Endothelial cell of umbilical vein (primary cell): ENCODE measurements around the gene CIROP. TPM values are rescaled to one million over a fixed set of nuclear protein-coding genes. Genes with fewer than 3 reads are reported as not detected.

ENCODE experiments used
- BruUV-seq: library from RNA; stranded (reverse); fragments of 400-500 nt; replicated peaks from 2 replicates; lab custom pipeline; 2021; lab: Mats Ljungman, UMichigan
- CTCF ChIA-PET: fragments of 300-600, 350-600 bp; sonication (Branson Sonifier 250); formaldehyde crosslinking; loops from one replicate; lab custom pipeline; 2021; ENCODE audit warnings: antibody characterized with exemption, inconsistent platforms; lab: Charles Lee
- POLR2A ChIA-PET: fragments of 300-600, 350-600 bp; sonication (Branson Sonifier 250); formaldehyde crosslinking; loops from one replicate; lab custom pipeline; 2021; ENCODE audit warnings: antibody characterized with exemption, inconsistent platforms; lab: Charles Lee
- DNase-seq: peaks from one replicate; pipeline ENCODE4 v3.0.0-alpha.2; 2011; ENCODE audit warnings: low read depth, low spot score
- FAIRE-seq: peaks from 2 replicates; lab custom pipeline; 2011; peaks lifted over from hg19 to GRCh38; lab: Jason Lieb, UNC
- H2AFZ ChIP-seq: 2 replicates; pipeline ENCODE4 v1.6.0; 2012; ENCODE audit warnings: low read depth, low read length, control low read depth, inconsistent platforms
- H3K27ac ChIP-seq: 2 replicates; pipeline ENCODE4 v1.5.1; 2011; ENCODE audit warnings: low read depth, mild to moderate bottlenecking, control low read depth, low read length, moderate library complexity; ENCODE audit not compliant: insufficient read depth
- H3K27me3 ChIP-seq, 2 experiments: 2 replicates each; pipeline versions ENCODE4 v1.6.0 to v1.6.1; 2011; ENCODE audit warnings: low read length in 2 of 2, mixed read lengths in 1 of 2; ENCODE audit not compliant: control insufficient read depth in 2 of 2, insufficient read depth in 2 of 2
- H3K36me3 ChIP-seq, 2 experiments: 2 replicates in 1 of 2; 3 replicates in 1 of 2; pipeline ENCODE4 v1.5.1; 2011; ENCODE audit warnings: low read length in 2 of 2, mild to moderate bottlenecking in 1 of 2, moderate library complexity in 1 of 2; ENCODE audit not compliant: control insufficient read depth in 2 of 2, insufficient read depth in 2 of 2; ENCODE audit errors: extremely low read depth in 1 of 2
- H3K4me1 ChIP-seq: 3 replicates; pipeline ENCODE4 v1.5.1; 2011; ENCODE audit warnings: mild to moderate bottlenecking, low read length; ENCODE audit not compliant: control insufficient read depth, insufficient read depth; ENCODE audit errors: extremely low read depth
- H3K4me2 ChIP-seq: 2 replicates; pipeline ENCODE4 v1.6.1; 2011; ENCODE audit warnings: low read length, control low read depth, mixed read lengths; ENCODE audit not compliant: insufficient read depth
- H3K4me3 ChIP-seq, 3 experiments: fragments of 200-600 bp in 1 of 3; sonication (generic), shearing (Covaris generic) in 1 of 3; replicated peaks in 1 of 3; 2 replicates each; pipeline ENCODE4 v1.5.1; 2011 to 2016; ENCODE audit warnings: control low read depth in 3 of 3, low read length in 3 of 3, mild to moderate bottlenecking in 2 of 3, inconsistent platforms in 1 of 3, low read depth in 1 of 3, moderate library complexity in 1 of 3; ENCODE audit not compliant: insufficient read depth in 1 of 3
- H3K79me2 ChIP-seq: 2 replicates; pipeline ENCODE4 v1.6.0; 2012; ENCODE audit warnings: low read length, inconsistent platforms; ENCODE audit not compliant: control insufficient read depth, insufficient read depth
- H3K9ac ChIP-seq: replicated peaks from 2 replicates; pipeline ENCODE3; 2011; ENCODE audit warnings: low read length, control low read depth; ENCODE audit not compliant: insufficient read depth; ENCODE audit errors: extremely low read depth
- H3K9me1 ChIP-seq: replicated peaks from 3 replicates; pipeline ENCODE4 v1.6.0; 2011; ENCODE audit warnings: mild to moderate bottlenecking, low read length; ENCODE audit not compliant: control insufficient read depth, insufficient read depth; ENCODE audit errors: extremely low read depth
- H3K9me3 ChIP-seq: replicated peaks from 2 replicates; pipeline ENCODE4 v1.5.1; 2012; ENCODE audit warnings: low read length, inconsistent platforms; ENCODE audit not compliant: control insufficient read depth, insufficient read depth
- H4K20me1 ChIP-seq: replicated peaks from 2 replicates; pipeline ENCODE3; 2011; ENCODE audit warnings: mild to moderate bottlenecking, low read length; ENCODE audit not compliant: control insufficient read depth, insufficient read depth; ENCODE audit errors: extremely low read depth
- CTCF ChIP-seq, 2 donors: IDR thresholded peaks; 1 replicate in 1 of 2; 2 replicates in 1 of 2; pipeline ENCODE4 v1.5.1; 2011; ENCODE audit warnings: low read length in 2 of 2, mild to moderate bottlenecking in 2 of 2, moderate library complexity in 2 of 2, control low read depth in 1 of 2, inconsistent platforms in 1 of 2, low read depth in 1 of 2; ENCODE audit not compliant: insufficient read depth in 1 of 2; ENCODE audit errors: extremely low read depth in 1 of 2
- EZH2 ChIP-seq: IDR thresholded peaks from 2 replicates; pipeline ENCODE4 v1.6.1; 2012; ENCODE audit warnings: borderline replicate concordance, low read depth, mild to moderate bottlenecking, moderate library complexity, low read length, inconsistent platforms; ENCODE audit not compliant: severe bottlenecking
- FOS ChIP-seq: IDR thresholded peaks from 2 replicates; pipeline ENCODE4 v1.6.1; 2011; ENCODE audit warnings: mild to moderate bottlenecking, low read length, moderate library complexity, borderline replicate concordance; ENCODE audit not compliant: insufficient read depth
- GATA2 ChIP-seq: IDR thresholded peaks from 2 replicates; pipeline ENCODE4 v1.7.0; 2011; ENCODE audit warnings: low read depth, mild to moderate bottlenecking, moderate library complexity, mixed read lengths, low read length; ENCODE audit not compliant: insufficient read length, insufficient read depth
- JUN ChIP-seq: IDR thresholded peaks from 2 replicates; pipeline ENCODE4 v1.6.1; 2011; ENCODE audit warnings: borderline replicate concordance, low read depth; ENCODE audit not compliant: insufficient read length, insufficient read depth
- MAX ChIP-seq: IDR thresholded peaks from 2 replicates; pipeline ENCODE4 v1.6.1; 2011; ENCODE audit not compliant: insufficient read depth, insufficient read length
- MYC ChIP-seq: IDR thresholded peaks from one replicate; pipeline ENCODE4 v1.6.1; 2011; ENCODE audit warnings: mild to moderate bottlenecking, low read depth, low read length
- POLR2A ChIP-seq: IDR thresholded peaks from 2 replicates; pipeline ENCODE4 v1.6.1; 2012; ENCODE audit warnings: low read depth, mild to moderate bottlenecking, control low read depth, low read length
- POLR2AphosphoS5 ChIP-seq: IDR thresholded peaks from 2 replicates; pipeline ENCODE4 v1.6.1; 2012; ENCODE audit warnings: low read depth, mild to moderate bottlenecking, control low read depth, low read length, moderate library complexity; ENCODE audit not compliant: insufficient read depth
- dilution Hi-C: fragments of 300-500 bp; cut with MboI; formaldehyde crosslinking; loops from one replicate; pipeline ENCODE4 v1.15.0; 2019; ENCODE audit warnings: low sequenced_read_pairs; ENCODE audit not compliant: extremely low pct_ligation_motif_present
- intact Hi-C: fragments of 100-400 bp; cut with micrococcal nuclease; formaldehyde crosslinking; loops from one replicate; pipeline ENCODE4 v1.10.0; 2022
- polyA plus RNA-seq, 4 experiments: library from polyadenylated mRNA; depleted of rRNA in 3 of 4; stranded (reverse) in 3 of 4; unstranded in 1 of 4; fragments of >200 nt; gene quantifications; 2 replicates each; pipeline versions ENCODE4 v1.2.1 to v1.2.3, GENCODE V29; 2011 to 2012; ENCODE audit warnings: missing spikeins in 1 of 4
- total RNA-seq: library from RNA; stranded (reverse); gene quantifications from 2 replicates; pipeline ENCODE4 v1.2.3, GENCODE V29; 2021

Gene CIROP
- total and polyA plus RNA-seq, 2 donors (not counting 3 experiments of a cell fraction or from before 2014, with no cell fraction given), result not detected

- Histone ChIP-seq H3K9me3 (no peaks in the 10 kb centered on the region), H3K4me1 (peaks cover 9% of the 10 kb centered on the region), H3K79me2 (peaks cover 33% of the 10 kb centered on the region), H3K27me3 (no peaks in the 10 kb centered on the region), H2AFZ (no peak overlapping the region), H3K9me1 (no peaks in the 10 kb centered on the region), H3K36me3 (peaks cover 5 to 13% of the 10 kb centered on the region in 2 experiments), H3K9ac (no peak overlapping the region), H3K4me3 (no peak overlapping the region), H3K27ac (no peak overlapping the region), H4K20me1 (no peaks in the 10 kb centered on the region), H3K4me2 (no peak overlapping the region)
- no peak for TF ChIP-seq JUN
- no peak for TF ChIP-seq MYC
- no peak for TF ChIP-seq POLR2AphosphoS5
- no peak for TF ChIP-seq POLR2A
- TF ChIP-seq GATA2, result no peak
- no peak for TF ChIP-seq MAX
- no peak for TF ChIP-seq EZH2
- no peak for TF ChIP-seq FOS
- TF ChIP-seq CTCF (IDR thresholded peaks at IDR 0.05; ENCODE audit: extremely low read depth in 1 of 2, insufficient read depth in 1 of 2, low read depth in 1 of 2, low read length in 2 of 2), result no peak
- DNase-seq (no peak), FAIRE-seq (no peak)
- intact Hi-C loops (no loop called here), dilution Hi-C loops (no loop called here)
- no TSS peak for BruUV-seq
- CTCF ChIA-PET, result interaction anchor here (0.9 to 1.5 kb wide), 6 partner anchors 8 to 113 kb away, joined by 3 to 11 read pairs (median 5); no protein-coding TSS in a partner anchor
- POLR2A ChIA-PET, result no interaction called here
Measured at GRCh38 chr14:23099212-23099861, 5.5 kb downstream of the CIROP start.
